HepG2 (cell line): ENCODE results near the gene SLC12A9. TPM values are rescaled to one million over a fixed set of nuclear protein-coding genes. Genes with fewer than 3 reads are reported as not detected.

Experiments
- ATAC-seq: fragments of 200-7000 bp; cut with Tn5 transposase; 3 replicates; pipeline ENCODE4 v1.9.1; 2020; ENCODE audit warnings: mild to moderate bottlenecking, moderate library complexity
- BruUV-seq: library from RNA; stranded (reverse); fragments of 400-500 nt; replicated peaks from 2 replicates; lab custom pipeline; 2021; lab: Mats Ljungman, UMichigan
- CTCF ChIA-PET: fragments of 300-600 bp; formaldehyde crosslinking; extraction: SDS; loops from one replicate; lab custom pipeline; 2021; ENCODE audit warnings: low total read pairs, inconsistent platforms, low intra/inter-chr PET ratio; lab: Yijun Ruan, JAX
- POLR2A ChIA-PET: fragments of 350-600 bp; sonication (Branson Sonifier 250); formaldehyde crosslinking; loops from one replicate; lab custom pipeline; 2020; ENCODE audit warnings: antibody characterized with exemption, inconsistent platforms; lab: Yijun Ruan, JAX
- DNase-seq: peaks from one replicate; pipeline ENCODE4 v3.0.0-alpha.2; 2015; ENCODE audit warnings: low spot score
- FAIRE-seq: peaks from 3 replicates; lab custom pipeline; 2011; peaks lifted over from hg19 to GRCh38; lab: Jason Lieb, UNC
- H2AFZ ChIP-seq: one replicate; pipeline ENCODE4 v1.6.1; 2011; ENCODE audit warnings: low read length, inconsistent platforms
- H3K27ac ChIP-seq: fragments of 300-600 bp; 3 replicates; pipeline ENCODE4 v1.8.0; 2011; ENCODE audit warnings: mixed run types, mild to moderate bottlenecking, mixed read lengths, low read length, inconsistent platforms; ENCODE audit not compliant: insufficient read depth; ENCODE audit errors: extremely low read length
- H3K27me3 ChIP-seq, 2 experiments: fragments of 200-600 bp in 1 of 2; 2 replicates in 1 of 2; 3 replicates in 1 of 2; pipeline versions ENCODE4 v1.6.0 to v1.8.0; 2011; ENCODE audit warnings: low read length in 2 of 2, mild to moderate bottlenecking in 2 of 2, moderate library complexity in 2 of 2, inconsistent platforms in 1 of 2; ENCODE audit not compliant: insufficient read depth in 2 of 2, control insufficient read depth in 1 of 2
- H3K36me3 ChIP-seq, 2 experiments: fragments of 200-600 bp in 1 of 2; replicated peaks in 1 of 2; 2 replicates in 1 of 2; 3 replicates in 1 of 2; pipeline versions ENCODE4 v1.5.1 to v1.8.0; 2011; ENCODE audit warnings: low read length in 2 of 2, inconsistent platforms in 1 of 2; ENCODE audit not compliant: insufficient read depth in 2 of 2, control insufficient read depth in 1 of 2
- H3K4me1 ChIP-seq: 2 replicates; pipeline ENCODE4 v1.5.1; 2012; ENCODE audit warnings: low read length, inconsistent platforms; ENCODE audit not compliant: insufficient read depth
- H3K4me2 ChIP-seq: 2 replicates; pipeline ENCODE4 v1.6.0; 2011; ENCODE audit warnings: low read depth, low read length, inconsistent platforms
- H3K4me3 ChIP-seq, 3 experiments: fragments of 200-600 bp in 1 of 3; sonication (generic), shearing (Covaris generic) in 1 of 3; replicated peaks in 1 of 3; 2 replicates each; pipeline ENCODE4 v1.5.1; 2011 to 2016; ENCODE audit warnings: low read length in 3 of 3, inconsistent platforms in 2 of 3, low read depth in 2 of 3, mild to moderate bottlenecking in 2 of 3, control low read depth in 1 of 3, mixed read lengths in 1 of 3; ENCODE audit not compliant: insufficient read depth in 1 of 3
- H3K79me2 ChIP-seq: one replicate; pipeline ENCODE4 v1.6.1; 2011; ENCODE audit warnings: low read length, inconsistent platforms; ENCODE audit not compliant: insufficient read depth
- H3K9ac ChIP-seq: 2 replicates; pipeline ENCODE4 v1.6.0; 2011; ENCODE audit warnings: mild to moderate bottlenecking, low read depth, low read length, inconsistent platforms; ENCODE audit not compliant: insufficient read depth
- H3K9me3 ChIP-seq: 2 replicates; pipeline ENCODE4 v1.5.1; 2012; ENCODE audit warnings: mild to moderate bottlenecking, low read length
- H4K20me1 ChIP-seq: 2 replicates; pipeline ENCODE4 v1.6.0; 2011; ENCODE audit warnings: inconsistent platforms, mild to moderate bottlenecking, low read length, moderate library complexity; ENCODE audit not compliant: insufficient read depth
- ATM ChIP-seq: fragments of 450-650 bp; IDR thresholded peaks from 2 replicates; pipeline ENCODE4 v1.7.1; 2017; ENCODE audit warnings: mild to moderate bottlenecking, borderline replicate concordance
- GPN1 ChIP-seq: sonication (generic); formaldehyde crosslinking; IDR thresholded peaks from 2 replicates; pipeline ENCODE4 v1.5.1; 2020; ENCODE audit warnings: missing genetic modification reagents, borderline replicate concordance
- KMT2A ChIP-seq: sonication (generic); formaldehyde crosslinking; IDR thresholded peaks from 2 replicates; pipeline ENCODE4 v1.4.0; 2020; ENCODE audit warnings: missing genetic modification reagents
- MED1 ChIP-seq: sonication (generic); formaldehyde crosslinking; IDR thresholded peaks from 2 replicates; pipeline ENCODE4 v1.4.0; 2020; ENCODE audit warnings: missing genetic modification reagents
- PAWR ChIP-seq: sonication (generic); formaldehyde crosslinking; IDR thresholded peaks from 2 replicates; pipeline ENCODE4 v1.4.0; 2020; ENCODE audit warnings: missing genetic modification reagents, mild to moderate bottlenecking, borderline replicate concordance
- ZBTB7B ChIP-seq: sonication (generic); formaldehyde crosslinking; IDR thresholded peaks from 2 replicates; pipeline ENCODE4 v1.4.0; 2020; ENCODE audit warnings: missing genetic modification reagents
- ZNF563 ChIP-seq: sonication (generic); formaldehyde crosslinking; IDR thresholded peaks from 2 replicates; pipeline ENCODE4 v1.8.0; 2022; ENCODE audit warnings: mild to moderate bottlenecking, moderate library complexity, missing genetic modification reagents
- ZNF569 ChIP-seq: sonication (generic); formaldehyde crosslinking; IDR thresholded peaks from 2 replicates; pipeline ENCODE4 v1.5.0; 2020; ENCODE audit warnings: mild to moderate bottlenecking, missing genetic modification reagents, moderate library complexity, borderline replicate concordance
- WGBS: methylation state at CpG from one replicate; pipeline ENCODE4 v1.1.6; 2017; ENCODE audit warnings: low lambda C conversion rate; 5-methylcytosine and 5-hydroxymethylcytosine counted together
- in situ Hi-C: cut with HindIII; loops from 2 replicates; pipeline ENCODE4 v1.10.0; 2017; ENCODE audit warnings: low pct_unique_long_range_greater_than_20kb; ENCODE audit not compliant: extremely low pct_ligation_motif_present
- intact Hi-C: fragments of 100-400 bp; cut with micrococcal nuclease; formaldehyde crosslinking; loops from one replicate; pipeline ENCODE4 v1.10.0; 2022; ENCODE audit not compliant: unreplicated experiment
- polyA plus RNA-seq, 8 experiments: library from polyadenylated mRNA; depleted of rRNA in 3 of 8; stranded (reverse) in 7 of 8; unstranded in 1 of 8; fragments of >200 nt; fragmentation: Illumina TruSeq in 4 of 8; extraction: Trizol in 4 of 8; gene quantifications; 2 replicates each; pipeline versions ENCODE4 v1.2.1 to v1.2.3, GENCODE V29; 2011 to 2016; ENCODE audit warnings: low read depth in 4 of 8, missing spikeins in 1 of 8, mixed read lengths in 1 of 8; ENCODE audit not compliant: insufficient read depth in 1 of 8
- total RNA-seq, 5 experiments: library from RNA; depleted of rRNA; stranded (reverse); fragments of >200 nt; fragmentation: Illumina TruSeq; extraction: Trizol; gene quantifications; 2 replicates each; pipeline ENCODE4 v1.2.3, GENCODE V29; 2016; ENCODE audit warnings: low read depth in 1 of 5
- TF ChIP-seq, protein P1 (sequence below): sonication (generic); formaldehyde crosslinking; IDR thresholded peaks from 2 replicates; pipeline ENCODE4 v1.4.0; 2020; ENCODE audit warnings: missing genetic modification reagents, borderline replicate concordance
- TF ChIP-seq, protein P2 (sequence below): sonication (generic); formaldehyde crosslinking; IDR thresholded peaks from 2 replicates; pipeline ENCODE4 v1.5.1; 2020; ENCODE audit warnings: mild to moderate bottlenecking, missing genetic modification reagents, borderline replicate concordance
- TF ChIP-seq, protein P3 (sequence below): sonication (generic); formaldehyde crosslinking; IDR thresholded peaks from 2 replicates; pipeline ENCODE4 v1.5.1; 2020; ENCODE audit warnings: mild to moderate bottlenecking, missing genetic modification reagents
- TF ChIP-seq, protein P4 (sequence below): fragments of 450-650 bp; IDR thresholded peaks from 2 replicates; pipeline ENCODE4 v1.6.1; 2017

SLC12A9 gene
- total and polyA plus RNA-seq, 2 of the 13 experiments (the other 11 are each of a cell fraction or from before 2014, with no cell fraction given) = 8.7 to 16.6 TPM

DNA sequence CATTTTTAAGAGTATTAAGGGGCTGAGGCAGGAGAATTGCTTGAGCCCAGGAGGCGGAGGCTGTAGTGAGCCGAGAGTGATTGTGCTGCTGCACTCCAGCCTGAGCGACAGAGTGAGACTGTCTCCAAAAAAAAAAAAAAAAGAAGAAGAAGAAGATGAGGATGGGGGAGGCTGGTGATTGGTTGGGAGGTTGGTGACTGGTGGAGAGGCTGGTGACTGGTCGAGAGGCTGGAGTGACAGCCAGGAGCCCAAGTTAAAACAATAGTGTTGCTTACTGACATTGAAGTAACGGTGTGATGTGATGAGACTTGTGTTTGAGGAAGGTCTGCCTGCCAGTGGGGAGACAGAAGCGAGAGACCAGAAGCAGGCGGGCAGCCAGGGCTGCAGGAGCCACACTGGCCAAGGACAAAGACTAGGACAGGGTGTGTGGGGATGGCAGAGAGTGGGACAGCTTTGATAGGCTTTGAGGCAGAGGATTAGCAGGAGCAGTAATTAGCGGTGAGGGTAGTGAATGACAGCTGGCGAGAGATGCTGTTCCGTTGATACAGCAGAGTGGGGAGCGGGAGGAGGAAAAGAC is 27.3 kb downstream of the SLC12A9 start (continued):
- TF ChIP-seq ZNF569 (CRISPR knock-in tag) (no peak), PAWR (CRISPR knock-in tag) (no peak)

DNA sequence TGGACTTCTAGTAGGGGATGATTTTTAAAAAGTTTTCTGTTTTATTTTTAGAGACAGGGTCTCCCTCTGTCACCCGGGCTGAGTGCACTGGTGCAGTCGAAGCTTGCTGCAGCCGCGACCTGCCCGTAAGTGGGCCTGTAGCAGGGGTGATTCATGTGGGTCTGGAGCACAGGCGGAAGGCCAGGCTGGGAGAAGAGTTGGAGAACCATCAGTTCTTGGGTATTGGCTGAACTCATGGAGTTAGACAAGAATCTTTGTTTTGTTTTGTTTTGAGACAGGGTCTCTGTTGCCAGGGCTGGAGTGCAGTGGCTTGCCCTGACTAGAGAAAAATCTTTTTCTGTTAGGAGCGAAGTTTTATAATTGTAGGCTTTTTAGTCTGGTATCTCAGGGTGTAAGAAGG is 28.1 kb downstream of the SLC12A9 start:
- ChIA-PET CTCF (no interaction called here), POLR2A (no interaction called here)
- H3K27ac ChIP-seq = no peak overlapping the region
- H3K9me3 ChIP-seq = no peaks in the 10 kb centered on the region
- TF ChIP-seq MED1 (CRISPR knock-in tag) (no peak), ZNF563 (CRISPR knock-in tag) (no peak), KMT2A (no peak), ATM (no peak), GPN1 (CRISPR knock-in tag) (no peak), ZBTB7B (CRISPR knock-in tag) (no peak)
- TF ChIP-seq, protein P1, sequence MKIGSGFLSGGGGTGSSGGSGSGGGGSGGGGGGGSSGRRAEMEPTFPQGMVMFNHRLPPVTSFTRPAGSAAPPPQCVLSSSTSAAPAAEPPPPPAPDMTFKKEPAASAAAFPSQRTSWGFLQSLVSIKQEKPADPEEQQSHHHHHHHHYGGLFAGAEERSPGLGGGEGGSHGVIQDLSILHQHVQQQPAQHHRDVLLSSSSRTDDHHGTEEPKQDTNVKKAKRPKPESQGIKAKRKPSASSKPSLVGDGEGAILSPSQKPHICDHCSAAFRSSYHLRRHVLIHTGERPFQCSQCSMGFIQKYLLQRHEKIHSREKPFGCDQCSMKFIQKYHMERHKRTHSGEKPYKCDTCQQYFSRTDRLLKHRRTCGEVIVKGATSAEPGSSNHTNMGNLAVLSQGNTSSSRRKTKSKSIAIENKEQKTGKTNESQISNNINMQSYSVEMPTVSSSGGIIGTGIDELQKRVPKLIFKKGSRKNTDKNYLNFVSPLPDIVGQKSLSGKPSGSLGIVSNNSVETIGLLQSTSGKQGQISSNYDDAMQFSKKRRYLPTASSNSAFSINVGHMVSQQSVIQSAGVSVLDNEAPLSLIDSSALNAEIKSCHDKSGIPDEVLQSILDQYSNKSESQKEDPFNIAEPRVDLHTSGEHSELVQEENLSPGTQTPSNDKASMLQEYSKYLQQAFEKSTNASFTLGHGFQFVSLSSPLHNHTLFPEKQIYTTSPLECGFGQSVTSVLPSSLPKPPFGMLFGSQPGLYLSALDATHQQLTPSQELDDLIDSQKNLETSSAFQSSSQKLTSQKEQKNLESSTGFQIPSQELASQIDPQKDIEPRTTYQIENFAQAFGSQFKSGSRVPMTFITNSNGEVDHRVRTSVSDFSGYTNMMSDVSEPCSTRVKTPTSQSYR (CRISPR knock-in tag) = no peak
- TF ChIP-seq, protein P2, sequence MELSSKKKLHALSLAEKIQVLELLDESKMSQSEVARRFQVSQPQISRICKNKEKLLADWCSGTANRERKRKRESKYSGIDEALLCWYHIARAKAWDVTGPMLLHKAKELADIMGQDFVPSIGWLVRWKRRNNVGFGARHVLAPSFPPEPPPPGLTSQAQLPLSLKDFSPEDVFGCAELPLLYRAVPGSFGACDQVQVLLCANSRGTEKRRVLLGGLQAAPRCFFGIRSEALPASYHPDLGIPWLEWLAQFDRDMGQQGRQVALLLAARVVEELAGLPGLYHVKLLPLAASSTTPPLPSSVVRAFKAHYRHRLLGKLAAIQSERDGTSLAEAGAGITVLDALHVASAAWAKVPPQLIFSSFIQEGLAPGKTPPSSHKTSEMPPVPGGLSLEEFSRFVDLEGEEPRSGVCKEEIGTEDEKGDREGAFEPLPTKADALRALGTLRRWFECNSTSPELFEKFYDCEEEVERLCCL (CRISPR knock-in tag) = no peak
- TF ChIP-seq, protein P3, sequence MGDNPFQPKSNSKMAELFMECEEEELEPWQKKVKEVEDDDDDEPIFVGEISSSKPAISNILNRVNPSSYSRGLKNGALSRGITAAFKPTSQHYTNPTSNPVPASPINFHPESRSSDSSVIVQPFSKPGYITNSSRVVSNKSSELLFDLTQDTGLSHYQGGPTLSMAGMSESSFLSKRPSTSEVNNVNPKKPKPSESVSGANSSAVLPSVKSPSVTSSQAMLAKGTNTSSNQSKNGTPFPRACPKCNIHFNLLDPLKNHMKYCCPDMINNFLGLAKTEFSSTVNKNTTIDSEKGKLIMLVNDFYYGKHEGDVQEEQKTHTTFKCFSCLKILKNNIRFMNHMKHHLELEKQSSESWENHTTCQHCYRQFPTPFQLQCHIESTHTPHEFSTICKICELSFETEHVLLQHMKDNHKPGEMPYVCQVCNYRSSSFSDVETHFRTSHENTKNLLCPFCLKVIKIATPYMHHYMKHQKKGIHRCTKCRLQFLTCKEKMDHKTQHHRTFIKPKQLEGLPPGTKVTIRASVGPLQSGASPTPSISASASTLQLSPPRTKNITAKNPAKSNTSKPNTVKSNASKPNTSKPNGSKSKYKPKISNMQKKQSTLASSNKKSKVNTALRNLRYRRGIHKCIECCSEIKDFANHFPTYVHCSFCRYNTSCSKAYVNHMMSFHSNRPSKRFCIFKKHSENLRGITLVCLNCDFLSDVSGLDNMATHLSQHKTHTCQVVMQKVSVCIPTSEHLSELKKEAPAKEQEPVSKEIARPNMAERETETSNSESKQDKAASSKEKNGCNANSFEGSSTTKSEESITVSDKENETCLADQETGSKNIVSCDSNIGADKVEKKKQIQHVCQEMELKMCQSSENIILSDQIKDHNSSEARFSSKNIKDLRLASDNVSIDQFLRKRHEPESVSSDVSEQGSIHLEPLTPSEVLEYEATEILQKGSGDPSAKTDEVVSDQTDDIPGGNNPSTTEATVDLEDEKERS (CRISPR knock-in tag) = no peak
- TF ChIP-seq, protein P4, sequence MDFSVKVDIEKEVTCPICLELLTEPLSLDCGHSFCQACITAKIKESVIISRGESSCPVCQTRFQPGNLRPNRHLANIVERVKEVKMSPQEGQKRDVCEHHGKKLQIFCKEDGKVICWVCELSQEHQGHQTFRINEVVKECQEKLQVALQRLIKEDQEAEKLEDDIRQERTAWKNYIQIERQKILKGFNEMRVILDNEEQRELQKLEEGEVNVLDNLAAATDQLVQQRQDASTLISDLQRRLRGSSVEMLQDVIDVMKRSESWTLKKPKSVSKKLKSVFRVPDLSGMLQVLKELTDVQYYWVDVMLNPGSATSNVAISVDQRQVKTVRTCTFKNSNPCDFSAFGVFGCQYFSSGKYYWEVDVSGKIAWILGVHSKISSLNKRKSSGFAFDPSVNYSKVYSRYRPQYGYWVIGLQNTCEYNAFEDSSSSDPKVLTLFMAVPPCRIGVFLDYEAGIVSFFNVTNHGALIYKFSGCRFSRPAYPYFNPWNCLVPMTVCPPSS = no peak
- peaks cover 51% of the 10 kb centered on the region for H3K79me2 ChIP-seq
- no peak for DNase-seq
- H3K36me3 ChIP-seq = peaks cover 34 to 79% of the 10 kb centered on the region in 2 experiments
- in situ Hi-C loops = loop anchor here (25.0 kb wide), 1 partner anchor 407 kb away; no protein-coding TSS in a partner anchor
- peaks cover 0 to 2% of the 10 kb centered on the region in 2 experiments; a peak in 1 of 5 replicates for H3K27me3 ChIP-seq
- no peak for FAIRE-seq
- no TSS peak for BruUV-seq
- intact Hi-C loops = no loop called here
- peaks cover 20% of the 10 kb centered on the region for H4K20me1 ChIP-seq
- H3K9ac ChIP-seq = no peak overlapping the region
- 91% methylated on average over 7 of the region's 7 CpGs for WGBS
- no peak for ATAC-seq
- peaks cover 58% of the 10 kb centered on the region for H3K4me1 ChIP-seq
- no peak overlapping the region for H3K4me3 ChIP-seq
- H2AFZ ChIP-seq = no peak overlapping the region
- H3K4me2 ChIP-seq = no peak overlapping the region
